ENCODE data around the gene SCN8A.

Gene SCN8A

DNA sequence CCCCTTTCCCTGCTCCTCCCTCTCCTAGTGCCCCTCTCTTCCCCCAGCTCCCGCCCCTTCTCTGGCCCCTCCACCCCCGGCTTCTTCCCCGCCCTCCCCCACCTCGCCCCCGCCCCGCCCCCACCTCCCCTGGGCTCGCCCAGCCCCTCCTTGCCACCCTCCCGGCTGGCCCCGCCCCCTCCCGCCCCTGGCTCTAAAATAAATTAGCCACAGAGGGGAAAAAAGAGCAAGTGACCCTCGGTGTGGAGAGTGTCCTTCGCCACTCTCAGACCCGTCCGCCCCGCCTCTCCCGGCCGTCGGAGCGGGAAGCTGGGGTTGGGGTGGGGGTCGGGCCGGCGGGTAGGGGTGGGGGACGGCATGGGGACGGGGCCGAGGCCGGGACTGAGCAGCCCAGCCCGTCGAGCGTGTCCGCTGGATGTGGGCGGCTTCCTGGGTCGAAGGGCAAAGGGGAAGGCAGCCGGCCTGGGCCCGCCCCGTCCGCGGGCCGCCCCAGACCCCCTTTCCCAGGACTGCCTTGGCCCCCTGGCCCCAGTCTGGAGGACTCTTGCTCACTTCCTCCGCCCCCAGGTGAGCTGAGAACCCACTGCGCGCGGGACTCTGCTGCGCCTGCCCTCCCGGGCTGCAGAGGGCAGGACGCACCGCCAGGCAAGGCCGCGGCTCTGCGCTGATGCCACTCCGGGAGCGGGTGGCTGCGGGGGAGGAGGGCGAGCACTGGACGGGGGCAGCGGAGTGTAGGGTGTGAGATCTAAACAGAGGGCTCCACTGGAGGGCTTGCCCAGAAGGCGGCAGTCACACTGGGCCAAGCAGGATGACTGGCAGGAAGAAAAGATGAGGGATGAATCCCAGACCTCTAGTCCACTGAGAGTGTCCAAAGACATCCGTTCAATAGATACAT is 258.1 kb downstream of the SCN8A start:
- no peak overlapping the region for H3K4me3 ChIP-seq (ENCODE audit: low read depth, low read length)
- no peak for TF ChIP-seq CTCF (IDR thresholded peaks at IDR 0.05; ENCODE audit: borderline replicate concordance, insufficient read depth, low read depth, low read length)

- H3K4me3 ChIP-seq (ENCODE audit: low read depth, low read length) = no peak overlapping the region
Measured at GRCh38 chr12:51850081-51850964, 259.3 kb downstream of the SCN8A start.

DNA sequence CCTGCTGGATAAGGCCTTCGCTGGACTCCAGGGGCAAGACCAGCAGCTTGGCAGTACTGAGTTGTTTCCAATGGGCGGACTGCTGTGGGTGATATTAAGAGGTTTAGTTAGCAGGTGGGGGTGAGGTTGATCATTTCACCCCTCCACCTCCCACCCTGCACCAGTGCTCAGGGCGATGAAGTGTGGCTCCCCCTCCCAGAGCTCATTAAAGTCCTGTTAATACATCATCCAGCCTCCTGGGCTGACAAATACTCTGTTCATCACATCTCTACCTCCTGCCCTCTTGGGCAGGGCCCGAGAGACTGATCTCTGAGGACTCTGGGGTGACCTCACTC is 259.9 kb downstream of the SCN8A start:
- no peak for TF ChIP-seq CTCF (IDR thresholded peaks at IDR 0.05; ENCODE audit: borderline replicate concordance, insufficient read depth, low read depth, low read length)
- no peak overlapping the region for H3K4me3 ChIP-seq (ENCODE audit: low read depth, low read length)

More at GRCh38 chr12:51850081-51850964, 259.3 kb downstream of the SCN8A start:
- no peak for TF ChIP-seq CTCF (IDR thresholded peaks at IDR 0.05; ENCODE audit: borderline replicate concordance, insufficient read depth, low read depth, low read length)

DNA sequence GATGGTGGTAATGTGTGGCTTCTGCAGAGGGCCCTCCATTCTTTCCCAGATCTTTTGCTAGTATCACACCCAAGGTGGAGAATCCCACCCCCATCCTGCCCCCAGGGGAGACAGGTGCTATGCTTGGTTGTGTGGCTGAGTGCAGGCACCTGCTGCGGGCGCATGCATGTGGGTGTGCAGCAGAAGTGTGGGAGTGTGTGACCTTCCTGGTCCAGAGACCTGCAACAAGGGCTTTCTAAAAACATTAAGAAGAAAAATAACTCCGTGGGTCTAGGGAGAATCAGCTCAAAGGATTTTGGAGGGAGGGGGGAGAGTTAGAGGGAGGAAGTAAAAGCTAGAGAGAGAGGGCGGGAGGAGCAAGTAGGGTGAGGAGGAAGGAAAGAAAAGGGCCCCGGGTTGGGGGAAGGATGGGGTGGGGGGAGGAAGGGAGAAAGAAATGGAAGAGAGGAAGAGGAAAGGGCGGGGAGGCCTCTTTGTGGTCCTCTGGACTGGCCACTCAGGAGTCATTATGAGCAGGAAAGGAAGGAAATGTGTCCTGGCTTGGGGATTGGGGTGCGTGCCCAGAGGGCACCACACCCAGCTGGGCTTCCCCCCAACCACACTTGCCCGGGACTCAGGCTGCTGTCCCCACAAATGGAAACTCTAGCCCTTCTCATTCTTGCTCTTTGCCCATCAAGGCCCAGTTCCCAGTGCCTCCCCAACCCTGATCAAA is 260.5 kb downstream of the SCN8A start:
- no peak for TF ChIP-seq CTCF (IDR thresholded peaks at IDR 0.05; ENCODE audit: borderline replicate concordance, insufficient read depth, low read depth, low read length)
- H3K4me3 ChIP-seq (ENCODE audit: low read depth, low read length) = no peak overlapping the region

DNA sequence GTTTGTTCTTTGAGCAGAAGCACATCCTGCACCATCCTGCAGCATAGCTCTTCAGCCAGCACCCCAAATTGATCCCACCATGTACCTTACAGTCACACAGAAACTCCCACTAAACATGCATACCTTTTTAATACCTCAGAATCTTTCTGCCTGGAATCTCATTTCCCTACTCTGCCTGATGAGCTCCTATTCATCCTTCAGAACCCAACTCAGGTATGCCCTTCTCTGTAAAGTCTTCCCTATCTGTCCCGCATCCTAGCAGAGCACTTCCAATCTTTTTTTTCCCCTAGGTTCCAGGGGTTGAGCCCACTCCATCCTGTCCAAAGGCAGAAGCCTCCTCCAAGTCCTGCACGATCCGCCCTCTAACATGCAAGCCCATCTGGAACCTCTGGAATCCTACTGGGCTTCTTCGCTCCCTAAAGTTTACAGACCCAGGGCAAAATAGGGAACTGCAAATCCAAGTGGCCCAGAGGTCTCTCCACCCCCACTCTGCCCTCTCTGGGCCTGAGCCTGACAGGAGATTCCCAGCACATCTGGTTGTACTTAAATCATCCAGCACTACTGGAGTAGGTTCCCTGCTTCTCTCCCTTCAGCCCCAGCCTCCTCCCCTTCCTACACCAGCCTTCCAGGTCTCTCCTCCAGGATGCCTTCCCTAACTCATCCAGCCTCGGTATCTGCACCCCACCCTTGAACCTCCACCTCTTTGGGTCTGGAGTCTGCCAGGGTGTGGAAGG is 261.5 kb downstream of the SCN8A start:
- H3K4me3 ChIP-seq (ENCODE audit: low read depth, low read length) = no peak overlapping the region
- TF ChIP-seq CTCF (IDR thresholded peaks at IDR 0.05; ENCODE audit: borderline replicate concordance, insufficient read depth, low read depth, low read length) = no peak

GRCh38 chr12:51855586-51856428 is 264.8 kb downstream of the SCN8A start:
- TF ChIP-seq CTCF (IDR thresholded peaks at IDR 0.05; ENCODE audit: borderline replicate concordance, insufficient read depth, low read depth, low read length) = no peak
- H3K4me3 ChIP-seq (ENCODE audit: low read depth, low read length) = no peak overlapping the region
